MM.1S (cell line): ENCODE data around the gene BRICD5.

ENCODE experiments used
- CTCF ChIP-seq: fragments of 300-600 bp; sonication (generic); IDR thresholded peaks from 2 replicates; pipeline ENCODE4 v1.5.1; 2016; ENCODE audit warnings: antibody characterized with exemption, low read length, mixed read lengths
- EZH2 ChIP-seq: fragments of 300-600 bp; sonication (generic); optimal IDR thresholded peaks from 2 replicates; pipeline ENCODE3; 2017; ENCODE audit warnings: low read depth, mild to moderate bottlenecking, antibody characterized with exemption, low read length, mixed read lengths

DNA sequence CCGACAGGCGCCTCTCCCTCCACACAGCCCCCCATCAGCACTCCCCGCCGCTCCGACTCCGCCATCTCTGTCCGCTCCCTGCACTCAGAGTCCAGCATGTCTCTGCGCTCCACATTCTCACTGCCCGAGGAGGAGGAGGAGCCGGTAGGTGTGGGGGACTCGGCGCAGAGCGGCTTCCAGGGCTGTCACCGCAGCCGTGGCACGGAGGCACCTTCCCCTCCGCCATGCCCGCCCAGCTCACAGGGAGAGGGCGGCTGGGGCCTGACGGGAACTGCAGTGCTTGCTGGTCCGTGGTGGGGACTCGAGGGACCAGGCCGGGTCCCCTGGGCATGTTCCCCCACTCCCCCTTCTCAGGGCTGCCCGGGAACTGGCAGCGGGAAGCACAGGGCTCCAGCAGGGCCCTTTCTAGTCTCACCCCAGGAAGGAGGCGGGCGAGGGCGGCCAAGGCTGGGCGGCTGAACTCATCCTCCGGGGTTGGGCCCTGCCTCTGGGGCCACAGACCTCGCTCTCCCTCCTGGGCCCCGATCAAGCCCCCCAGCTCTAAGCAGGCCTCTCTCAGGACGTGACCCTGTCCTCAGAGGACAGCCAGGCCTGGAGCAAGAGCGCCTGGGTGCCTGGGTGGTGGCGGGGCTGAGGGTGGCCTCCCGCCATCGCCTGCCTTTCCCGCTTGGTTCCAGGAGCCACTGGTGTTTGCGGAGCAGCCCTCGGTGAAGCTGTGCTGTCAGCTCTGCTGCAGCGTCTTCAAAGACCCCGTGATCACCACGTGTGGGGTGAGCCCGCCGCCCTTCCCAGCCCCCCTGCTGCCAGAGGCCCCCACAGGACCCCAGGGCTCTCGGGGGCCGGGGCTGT is 39.9 kb downstream of the BRICD5 start:
- TF ChIP-seq CTCF (no peak), EZH2 (no peak)
